ENCODE results near the gene CPNE4. TPM values are rescaled to one million over a fixed set of nuclear protein-coding genes. Genes with fewer than 3 reads are reported as not detected.

CPNE4 gene
- total and polyA plus RNA-seq, 5 donors from 2014 or later, result not detected

DNA sequence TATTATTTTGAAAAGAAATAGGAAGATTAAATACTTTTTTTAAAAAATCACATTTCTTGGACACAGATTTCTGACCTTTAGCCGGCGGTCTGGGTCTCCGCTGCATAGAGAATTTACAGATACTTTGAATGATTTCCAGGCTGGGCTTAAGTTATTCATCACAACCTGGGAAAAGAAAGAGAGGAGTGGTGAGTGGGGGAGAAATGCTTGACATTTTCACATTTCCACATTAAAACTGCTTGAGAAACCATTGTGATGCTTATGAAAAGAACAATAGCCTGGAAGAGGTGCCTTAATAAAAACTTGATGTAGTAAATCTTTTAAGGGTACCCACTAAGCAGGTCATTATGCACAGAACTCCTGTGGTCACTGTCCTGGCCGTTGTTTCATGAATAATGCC lies 365.2 kb downstream of the CPNE4 start:
- no peaks in the 10 kb centered on the region for H3K4me1 ChIP-seq (ENCODE audit: control insufficient read depth, insufficient read depth, low read length, poor library complexity, severe bottlenecking)
- no peaks in the 10 kb centered on the region for H3K27me3 ChIP-seq (ENCODE audit: control insufficient read depth, insufficient read depth, low read length)
- Mint-ChIP-seq H3K36me3 (no peaks in the 10 kb centered on the region), H3K27ac (no peak overlapping the region), H3K27me3 (no peaks in the 10 kb centered on the region), H3K9me3 (peaks cover 0 to 2% (median 0%) of the 10 kb centered on the region in 7 donors), H3K4me3 (no peak overlapping the region), H3K4me1 (no peaks in the 10 kb centered on the region)
- no peak for ATAC-seq (ENCODE audit: low read depth in 2 of 2)
- no peak for DNase-seq
- H3K9me3 ChIP-seq (ENCODE audit: control insufficient read depth in 2 of 2, low read length in 2 of 2), result no peaks in the 10 kb centered on the region
- no peak overlapping the region for H3K4me3 ChIP-seq (ENCODE audit: low read depth, low read length)
- no peak overlapping the region for H3K27ac ChIP-seq (ENCODE audit: insufficient read depth, low read length, poor library complexity, severe bottlenecking)
- no peaks in the 10 kb centered on the region for H3K36me3 ChIP-seq (ENCODE audit: control insufficient read depth, insufficient read depth, low read length)

DNA sequence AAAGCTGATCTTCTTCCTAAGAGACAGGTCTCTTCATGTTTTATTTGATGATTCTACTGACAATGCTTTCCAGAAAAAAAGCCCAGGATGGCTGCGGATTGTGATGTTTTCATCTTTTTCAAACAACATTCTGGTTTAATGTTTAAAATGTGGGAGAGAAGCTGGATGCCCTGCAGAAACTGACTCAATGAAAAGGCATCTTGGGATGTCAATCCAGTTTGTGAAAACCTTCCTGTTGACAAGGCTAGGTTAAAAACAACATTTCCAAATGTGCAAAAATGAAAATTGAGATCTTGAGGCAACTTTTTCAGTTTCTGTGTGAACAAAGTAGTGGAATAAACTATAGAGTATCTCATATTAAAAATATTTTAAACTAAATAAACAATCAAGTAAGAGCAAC lies 376.0 kb downstream of the CPNE4 start:
- Histone ChIP-seq H3K27ac (ENCODE audit: insufficient read depth, low read length, poor library complexity, severe bottlenecking) (no peak overlapping the region), H3K4me3 (ENCODE audit: low read depth, low read length) (no peak overlapping the region), H3K4me1 (ENCODE audit: control insufficient read depth, insufficient read depth, low read length, poor library complexity, severe bottlenecking) (no peaks in the 10 kb centered on the region), H3K9me3 (ENCODE audit: control insufficient read depth in 2 of 2, low read length in 2 of 2) (peaks cover 0 to 3% of the 10 kb centered on the region in 2 experiments), H3K36me3 (ENCODE audit: control insufficient read depth, insufficient read depth, low read length) (no peaks in the 10 kb centered on the region), H3K27me3 (ENCODE audit: control insufficient read depth, insufficient read depth, low read length) (peaks cover 4% of the 10 kb centered on the region)
- ATAC-seq (ENCODE audit: low read depth in 2 of 2), result no peak
- DNase-seq, result no peak
- peaks cover 18% of the 10 kb centered on the region for H3K27me3 Mint-ChIP-seq
- H3K4me1 Mint-ChIP-seq, result no peaks in the 10 kb centered on the region
- peaks cover 0 to 12% (median 2%) of the 10 kb centered on the region in 7 donors for H3K9me3 Mint-ChIP-seq
- H3K36me3 Mint-ChIP-seq, result no peaks in the 10 kb centered on the region
- H3K4me3 Mint-ChIP-seq, result no peak overlapping the region
- no peak overlapping the region for H3K27ac Mint-ChIP-seq

DNA sequence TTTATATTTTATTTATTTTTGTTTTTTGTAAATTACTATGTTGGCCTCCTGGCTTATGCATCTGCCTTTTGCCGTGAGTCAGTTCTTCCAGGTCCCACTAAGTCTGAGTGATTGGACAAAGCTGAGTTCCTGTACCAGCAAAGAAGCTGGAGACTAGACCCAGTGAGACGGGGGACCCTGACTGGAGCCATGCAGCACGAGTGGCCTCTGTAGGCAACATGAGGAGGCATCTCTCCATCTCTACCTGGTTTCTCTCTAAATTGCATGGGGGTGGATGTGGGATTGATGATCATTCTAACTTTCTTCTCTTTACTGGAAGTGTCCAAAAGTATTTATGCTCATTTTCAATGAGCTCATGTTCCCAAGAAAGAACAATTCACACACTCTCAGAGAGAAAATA lies 376.7 kb downstream of the CPNE4 start:
- DNase-seq (no peak), ATAC-seq (ENCODE audit: low read depth in 2 of 2) (no peak)
- H3K9me3 Mint-ChIP-seq, result peaks cover 0 to 12% (median 2%) of the 10 kb centered on the region in 7 donors
- no peaks in the 10 kb centered on the region for H3K4me1 ChIP-seq (ENCODE audit: control insufficient read depth, insufficient read depth, low read length, poor library complexity, severe bottlenecking)
- H3K27ac ChIP-seq (ENCODE audit: insufficient read depth, low read length, poor library complexity, severe bottlenecking), result no peak overlapping the region
- H3K4me1 Mint-ChIP-seq, result no peaks in the 10 kb centered on the region
- H3K4me3 Mint-ChIP-seq, result no peak overlapping the region
- no peak overlapping the region for H3K4me3 ChIP-seq (ENCODE audit: low read depth, low read length)
- peaks cover 4% of the 10 kb centered on the region for H3K27me3 ChIP-seq (ENCODE audit: control insufficient read depth, insufficient read depth, low read length)
- H3K36me3 ChIP-seq (ENCODE audit: control insufficient read depth, insufficient read depth, low read length), result no peaks in the 10 kb centered on the region
- H3K27ac Mint-ChIP-seq, result no peak overlapping the region
- no peaks in the 10 kb centered on the region for H3K9me3 ChIP-seq (ENCODE audit: control insufficient read depth in 2 of 2, low read length in 2 of 2)
- H3K27me3 Mint-ChIP-seq, result peaks cover 22% of the 10 kb centered on the region
- H3K36me3 Mint-ChIP-seq, result no peaks in the 10 kb centered on the region

DNA sequence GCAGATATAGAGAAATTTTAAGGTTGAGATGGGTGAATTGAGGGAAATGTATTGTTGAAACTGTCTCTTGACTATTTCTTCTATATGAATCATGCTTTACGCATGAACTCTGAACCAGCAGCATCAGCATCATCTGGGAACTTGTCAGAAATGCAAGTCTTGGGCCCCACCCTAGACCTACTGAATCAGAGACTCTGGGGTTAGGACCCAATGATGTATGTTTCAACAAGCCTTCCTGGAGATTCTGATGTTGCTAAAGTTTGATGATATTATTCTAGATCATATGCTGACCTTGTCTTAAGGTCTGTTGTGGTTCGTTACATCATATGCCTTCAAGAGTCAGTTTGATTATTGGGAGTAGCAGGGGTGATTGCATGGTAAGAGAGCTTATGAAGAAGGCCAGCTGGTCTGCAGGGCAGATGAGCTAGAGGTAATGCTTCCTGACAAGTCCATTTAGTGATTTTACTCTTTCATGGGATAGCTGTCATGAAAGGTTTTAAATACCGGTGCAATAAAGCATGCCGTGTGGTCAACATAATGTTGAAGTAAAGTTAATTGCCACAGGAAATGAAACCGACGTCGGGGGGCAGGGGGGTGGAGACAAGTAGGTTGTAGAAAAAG lies 379.6 kb downstream of the CPNE4 start:
- Histone ChIP-seq H3K9me3 (ENCODE audit: control insufficient read depth in 2 of 2, low read length in 2 of 2) (no peaks in the 10 kb centered on the region), H3K36me3 (ENCODE audit: control insufficient read depth, insufficient read depth, low read length) (no peaks in the 10 kb centered on the region), H3K27ac (ENCODE audit: insufficient read depth, low read length, poor library complexity, severe bottlenecking) (no peak overlapping the region), H3K4me1 (ENCODE audit: control insufficient read depth, insufficient read depth, low read length, poor library complexity, severe bottlenecking) (no peaks in the 10 kb centered on the region), H3K4me3 (ENCODE audit: low read depth, low read length) (no peak overlapping the region), H3K27me3 (ENCODE audit: control insufficient read depth, insufficient read depth, low read length) (peaks cover 4% of the 10 kb centered on the region)
- Mint-ChIP-seq H3K36me3 (no peaks in the 10 kb centered on the region), H3K27ac (no peak overlapping the region), H3K4me1 (no peaks in the 10 kb centered on the region), H3K9me3 (peaks cover 0 to 5% (median 0%) of the 10 kb centered on the region in 7 donors), H3K4me3 (no peak overlapping the region), H3K27me3 (peaks cover 12% of the 10 kb centered on the region)
- ATAC-seq (ENCODE audit: low read depth in 2 of 2) (no peak), DNase-seq (no peak)

GRCh38 chr3:131645638-131646037 lies 389.2 kb downstream of the CPNE4 start:
- H3K36me3 ChIP-seq (ENCODE audit: control insufficient read depth, insufficient read depth, low read length), result no peaks in the 10 kb centered on the region
- Mint-ChIP-seq H3K4me3 (no peak overlapping the region), H3K27ac (no peak overlapping the region), H3K9me3 (peaks cover 0 to 8% (median 0%) of the 10 kb centered on the region in 7 donors), H3K27me3 (no peaks in the 10 kb centered on the region), H3K36me3 (no peaks in the 10 kb centered on the region), H3K4me1 (no peaks in the 10 kb centered on the region)
- no peak overlapping the region for H3K27ac ChIP-seq (ENCODE audit: insufficient read depth, low read length, poor library complexity, severe bottlenecking)
- H3K27me3 ChIP-seq (ENCODE audit: control insufficient read depth, insufficient read depth, low read length), result no peaks in the 10 kb centered on the region
- no peaks in the 10 kb centered on the region for H3K9me3 ChIP-seq (ENCODE audit: control insufficient read depth in 2 of 2, low read length in 2 of 2)
- DNase-seq (no peak), ATAC-seq (ENCODE audit: low read depth in 2 of 2) (no peak)
- H3K4me3 ChIP-seq (ENCODE audit: low read depth, low read length), result no peak overlapping the region
- H3K4me1 ChIP-seq (ENCODE audit: control insufficient read depth, insufficient read depth, low read length, poor library complexity, severe bottlenecking), result no peaks in the 10 kb centered on the region

- ATAC-seq (ENCODE audit: low read depth in 2 of 2) (no peak), DNase-seq (no peak)
- no peaks in the 10 kb centered on the region for H3K9me3 ChIP-seq (ENCODE audit: control insufficient read depth in 2 of 2, low read length in 2 of 2)
- Mint-ChIP-seq H3K27me3 (peaks cover 8% of the 10 kb centered on the region), H3K4me3 (no peak overlapping the region), H3K9me3 (peaks cover 0 to 3% (median 0%) of the 10 kb centered on the region in 7 donors), H3K27ac (no peak overlapping the region), H3K36me3 (no peaks in the 10 kb centered on the region), H3K4me1 (no peaks in the 10 kb centered on the region)
- H3K27me3 ChIP-seq (ENCODE audit: control insufficient read depth, insufficient read depth, low read length), result no peaks in the 10 kb centered on the region
- no peak overlapping the region for H3K4me3 ChIP-seq (ENCODE audit: low read depth, low read length)
- H3K4me1 ChIP-seq (ENCODE audit: control insufficient read depth, insufficient read depth, low read length, poor library complexity, severe bottlenecking), result no peaks in the 10 kb centered on the region
- no peak overlapping the region for H3K27ac ChIP-seq (ENCODE audit: insufficient read depth, low read length, poor library complexity, severe bottlenecking)
- H3K36me3 ChIP-seq (ENCODE audit: control insufficient read depth, insufficient read depth, low read length), result no peaks in the 10 kb centered on the region
These were observed 398.5 kb downstream of the CPNE4 start for GRCh38 chr3:131636266-131636775.

- Mint-ChIP-seq H3K4me3 (no peak overlapping the region), H3K36me3 (no peaks in the 10 kb centered on the region), H3K9me3 (peaks cover 0 to 4% (median 0%) of the 10 kb centered on the region in 7 donors), H3K27ac (no peak overlapping the region), H3K4me1 (no peaks in the 10 kb centered on the region), H3K27me3 (peaks cover 8% of the 10 kb centered on the region)
- Histone ChIP-seq H3K4me3 (ENCODE audit: low read depth, low read length) (no peak overlapping the region), H3K27ac (ENCODE audit: insufficient read depth, low read length, poor library complexity, severe bottlenecking) (no peak overlapping the region), H3K4me1 (ENCODE audit: control insufficient read depth, insufficient read depth, low read length, poor library complexity, severe bottlenecking) (no peaks in the 10 kb centered on the region), H3K36me3 (ENCODE audit: control insufficient read depth, insufficient read depth, low read length) (no peaks in the 10 kb centered on the region), H3K9me3 (ENCODE audit: control insufficient read depth in 2 of 2, low read length in 2 of 2) (no peaks in the 10 kb centered on the region), H3K27me3 (ENCODE audit: control insufficient read depth, insufficient read depth, low read length) (no peaks in the 10 kb centered on the region)
- DNase-seq (no peak), ATAC-seq (ENCODE audit: low read depth in 2 of 2) (no peak)
These were observed 404.0 kb downstream of the CPNE4 start for GRCh38 chr3:131630807-131631206.

DNA sequence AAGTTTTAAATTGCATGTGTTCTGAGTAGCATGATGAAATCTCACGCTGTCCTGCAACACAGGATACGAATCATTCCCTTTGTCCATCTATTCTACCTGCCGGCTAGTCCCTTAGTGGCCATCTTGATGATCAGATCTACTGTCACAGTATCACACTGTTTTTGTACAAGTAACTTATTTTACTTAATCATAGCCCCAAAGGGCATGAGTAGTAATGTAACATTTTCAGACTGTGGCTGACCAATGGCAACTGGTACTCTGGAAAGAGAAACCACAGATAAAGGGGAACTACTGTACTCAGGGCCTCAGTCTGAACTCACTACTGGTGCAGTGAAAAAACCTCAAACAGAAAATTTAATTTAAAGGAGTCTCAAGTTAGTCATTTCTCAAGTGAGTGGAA lies 404.7 kb downstream of the CPNE4 start:
- H3K4me1 Mint-ChIP-seq, result no peaks in the 10 kb centered on the region
- peaks cover 8% of the 10 kb centered on the region for H3K27me3 Mint-ChIP-seq

More for the DNA sequence above, 404.7 kb downstream of the CPNE4 start:
- Mint-ChIP-seq H3K27ac (no peak overlapping the region), H3K4me3 (no peak overlapping the region), H3K36me3 (no peaks in the 10 kb centered on the region), H3K9me3 (peaks cover 0 to 4% (median 0%) of the 10 kb centered on the region in 7 donors)
- ATAC-seq (ENCODE audit: low read depth in 2 of 2), result no peak
- no peak overlapping the region for H3K4me3 ChIP-seq (ENCODE audit: low read depth, low read length)
- no peaks in the 10 kb centered on the region for H3K36me3 ChIP-seq (ENCODE audit: control insufficient read depth, insufficient read depth, low read length)
- no peak overlapping the region for H3K27ac ChIP-seq (ENCODE audit: insufficient read depth, low read length, poor library complexity, severe bottlenecking)
- H3K4me1 ChIP-seq (ENCODE audit: control insufficient read depth, insufficient read depth, low read length, poor library complexity, severe bottlenecking), result no peaks in the 10 kb centered on the region
- H3K27me3 ChIP-seq (ENCODE audit: control insufficient read depth, insufficient read depth, low read length), result no peaks in the 10 kb centered on the region
- DNase-seq, result no peak
- no peaks in the 10 kb centered on the region for H3K9me3 ChIP-seq (ENCODE audit: control insufficient read depth in 2 of 2, low read length in 2 of 2)

Data from CD4-positive, CD25-positive, alpha-beta regulatory T cell (primary cell).